Small intestine (tissue), 16 donors: ENCODE results near the gene CCL28. TPM values are rescaled to one million over a fixed set of nuclear protein-coding genes. Genes with fewer than 3 reads are reported as not detected.
"Not testable (repeated sequence)": the region's sequence is repeated elsewhere in the genome, so short reads cannot be mapped to it uniquely, and the experiment has no call there.

ENCODE experiments used
- DNase-seq, 2 donors: peaks; one replicate each; pipeline versions ENCODE4 v3.0.0 to v3.0.0-alpha.2; 2013
- FAIRE-seq: peaks from 2 replicates; lab custom pipeline; 2012; peaks lifted over from hg19 to GRCh38; lab: Jason Lieb, UNC
- H3K27ac ChIP-seq, 3 donors: one replicate each; pipeline ENCODE4 v1.5.1; 2013; ENCODE audit warnings: low read length in 2 of 3, mild to moderate bottlenecking in 2 of 3, control low read depth in 1 of 3, inconsistent platforms in 1 of 3, low read depth in 1 of 3, moderate library complexity in 1 of 3
- H3K27me3 ChIP-seq, 3 donors: one replicate each; pipeline ENCODE4 v1.6.1; 2013; ENCODE audit warnings: low read length in 3 of 3, inconsistent platforms in 1 of 3; ENCODE audit not compliant: control insufficient read depth in 3 of 3, insufficient read depth in 3 of 3
- H3K36me3 ChIP-seq, 3 donors: one replicate each; pipeline ENCODE4 v1.6.1; 2013; ENCODE audit warnings: low read length in 3 of 3, inconsistent platforms in 1 of 3, low read depth in 1 of 3, mild to moderate bottlenecking in 1 of 3, moderate library complexity in 1 of 3; ENCODE audit not compliant: control insufficient read depth in 3 of 3, insufficient read depth in 2 of 3
- H3K4me1 ChIP-seq, 3 donors: one replicate each; pipeline ENCODE4 v1.6.1; 2013; ENCODE audit warnings: low read length in 2 of 3, inconsistent platforms in 1 of 3, low read depth in 1 of 3, mild to moderate bottlenecking in 1 of 3, moderate library complexity in 1 of 3; ENCODE audit not compliant: control insufficient read depth in 3 of 3, insufficient read depth in 2 of 3
- H3K4me3 ChIP-seq, 3 donors: one replicate each; pipeline ENCODE4 v1.5.1; 2013; ENCODE audit warnings: low read length in 3 of 3, control low read depth in 1 of 3, inconsistent platforms in 1 of 3, low read depth in 1 of 3, mild to moderate bottlenecking in 1 of 3, moderate library complexity in 1 of 3
- H3K9me3 ChIP-seq, 2 donors: one replicate each; pipeline ENCODE4 v1.6.1; 2013; ENCODE audit warnings: low read depth in 1 of 2, low read length in 1 of 2; ENCODE audit not compliant: control insufficient read depth in 2 of 2, insufficient read depth in 1 of 2
- WGBS, 3 donors: extraction: QIAGEN DNeasy Blood & Tissue Kit; methylation state at CpG; one replicate each; pipeline ENCODE4 v1.1.7; 2013; 5-methylcytosine and 5-hydroxymethylcytosine counted together
- long read RNA-seq, 10 donors: transcript quantifications; one replicate each; lab custom pipeline, GENCODE V29; 2026
- polyA plus RNA-seq, 4 donors: library from polyadenylated mRNA; stranded (reverse) in 3 of 4; unstranded in 1 of 4; fragments of 200-250 nt in 3 of 4; fragments of 120-200 nt in 1 of 4; gene quantifications; one replicate each; pipeline versions ENCODE4 v1.2.1 to v1.2.3, GENCODE V29; 2013
- donor health status: healthy with polysubstance abuse.
- donor health status: control.
- donor health status: control.
- donor health status: Bipolar disorder and iron deficiency.
- donor health status: healthy.

CCL28 gene, protein sequence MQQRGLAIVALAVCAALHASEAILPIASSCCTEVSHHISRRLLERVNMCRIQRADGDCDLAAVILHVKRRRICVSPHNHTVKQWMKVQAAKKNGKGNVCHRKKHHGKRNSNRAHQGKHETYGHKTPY
- polyA plus RNA-seq = 10 to 100 TPM in 2 of 4 donors, 1 to 10 TPM in 2; 3.2 to 20.4 (median 7.7) TPM
- long read RNA-seq, donor 1, partial matches to known transcripts = 0 of 2 reads
- long read RNA-seq, donor 1, other reads (novel, unspliced or antisense) = 0 of 2 reads
- long read RNA-seq, donor 2, partial matches to known transcripts = 0 of 5 reads
- long read RNA-seq, donor 2, other reads (novel, unspliced or antisense) = 0 of 5 reads
- long read RNA-seq, donor 3 = 0 reads
- long read RNA-seq, donor 4 = 0 reads
- long read RNA-seq, donor 5 = 0 reads
- long read RNA-seq, donor 6 = 0 reads
- long read RNA-seq, donor 7 = 0 reads
- long read RNA-seq, donor 8 = 0 reads
- long read RNA-seq, donor 9 = 0 reads
- long read RNA-seq, donor 10, partial matches to known transcripts = 0 of 1 reads
- long read RNA-seq, donor 10, other reads (novel, unspliced or antisense) = 0 of 1 reads

GRCh38 chr5:43412156-43412555 lies at the start of gene CCL28:
Gene CCL28 (minus strand): TSS chr5:43412391. CDS start chr5:43412316, 75 bp downstream.
- DNase-seq (peak; percentile 52 to 85), FAIRE-seq (no peak)
- Histone ChIP-seq H3K36me3 (no peaks in the 10 kb centered on the region), H3K9me3 (no peaks in the 10 kb centered on the region), H3K4me1 (peaks cover 0 to 28% (median 3%) of the 10 kb centered on the region in 3 donors), H3K27ac (peak within 1 kb of the TSS; percentile 55 to 88 (median 61)), H3K4me3 (peak within 1 kb of the TSS in 1 of 3 donors; percentile 33), H3K27me3 (no peaks in the 10 kb centered on the region)
- 16 to 50% (median 29%) methylated on average over 6 of the region's 6 CpGs for WGBS, 3 donors

GRCh38 chr5:43461066-43461465 lies 48.9 kb upstream of the CCL28 start:
- FAIRE-seq = no peak

DNA sequence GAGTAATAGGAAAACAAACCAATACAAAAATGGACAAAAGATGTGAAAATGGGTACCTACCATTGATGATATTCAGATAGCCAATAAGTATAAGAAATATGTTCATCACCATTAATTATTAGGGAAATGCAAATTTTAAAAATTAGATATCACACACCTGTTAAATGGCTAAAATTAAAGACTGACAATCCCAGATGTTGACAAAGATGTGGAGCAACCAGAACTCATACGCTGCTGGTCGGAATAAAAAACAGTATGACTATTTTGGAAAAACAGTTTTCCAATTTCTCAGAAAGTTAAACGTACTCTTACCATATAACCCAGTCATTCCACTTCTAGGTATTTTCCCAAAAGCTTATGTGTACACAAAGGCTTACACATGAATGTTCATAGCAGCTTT lies 44.4 kb upstream of the CCL28 start:
- 94 to 96% (median 96%) methylated on average over 3 of the region's 3 CpGs for WGBS, 3 donors
- Histone ChIP-seq H3K27ac (no peak overlapping the region), H3K4me3 (no peak overlapping the region), H3K9me3 (peaks cover 0 to 16% of the 10 kb centered on the region in 2 donors), H3K4me1 (no peaks in the 10 kb centered on the region), H3K27me3 (no peaks in the 10 kb centered on the region), H3K36me3 (peaks cover 0 to 16% (median 0%) of the 10 kb centered on the region in 3 donors)
- no peak for FAIRE-seq
- no peak for DNase-seq

More at GRCh38 chr5:43461066-43461465, 48.9 kb upstream of the CCL28 start:
- Histone ChIP-seq H3K36me3 (peaks cover 0 to 12% (median 0%) of the 10 kb centered on the region in 3 donors), H3K9me3 (peaks cover 0 to 16% of the 10 kb centered on the region in 2 donors), H3K4me3 (no peak overlapping the region), H3K27me3 (no peaks in the 10 kb centered on the region), H3K4me1 (no peaks in the 10 kb centered on the region), H3K27ac (no peak overlapping the region)
- no peak for DNase-seq
- WGBS, 3 donors = 95 to 100% (median 100%) methylated on average over 1 of the region's 1 CpG

DNA sequence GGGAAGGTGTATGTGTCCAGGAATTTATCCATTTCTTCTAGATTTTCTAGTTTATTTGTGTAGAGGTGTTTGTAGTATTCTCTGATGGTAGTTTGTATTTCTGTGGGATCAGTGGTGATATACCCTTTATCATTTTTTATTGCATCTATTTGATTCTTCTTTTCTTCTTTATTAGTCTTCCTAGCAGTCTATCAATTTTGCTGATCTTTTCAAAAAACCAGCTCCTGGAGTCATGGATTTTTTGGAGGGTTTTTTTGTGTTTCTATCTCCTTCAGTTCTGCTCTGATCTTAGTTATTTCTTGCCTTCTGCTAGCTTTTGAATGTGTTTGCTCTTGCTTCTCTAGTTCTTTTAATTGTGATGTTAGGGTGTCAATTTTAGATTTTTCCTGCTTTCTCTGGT lies 29.4 kb upstream of the CCL28 start:
- peaks cover 0 to 10% of the 10 kb centered on the region in 2 donors for H3K9me3 ChIP-seq

GRCh38 chr5:43437062-43437660 lies 25.0 kb upstream of the CCL28 start:
- no peak for FAIRE-seq
- 85 to 94% (median 87%) methylated on average over 3 of the region's 3 CpGs for WGBS, 3 donors
- no peak for DNase-seq
- Histone ChIP-seq H3K4me1 (peaks cover 0 to 13% (median 0%) of the 10 kb centered on the region in 3 donors), H3K27ac (no peak overlapping the region), H3K4me3 (no peak overlapping the region), H3K27me3 (no peaks in the 10 kb centered on the region), H3K9me3 (peaks cover 0 to 3% of the 10 kb centered on the region in 2 donors), H3K36me3 (no peaks in the 10 kb centered on the region)

More for the DNA sequence above, 29.4 kb upstream of the CCL28 start:
- H3K36me3 ChIP-seq, H3K27ac ChIP-seq, FAIRE-seq, H3K4me3 ChIP-seq, H3K27me3 ChIP-seq, DNase-seq, H3K4me1 ChIP-seq: not testable (repeated sequence)

GRCh38 chr5:43433382-43433781 lies 21.2 kb upstream of the CCL28 start:
- FAIRE-seq (no peak), DNase-seq (peak; percentile 26 to 45)
- H3K4me1 ChIP-seq = peaks cover 0 to 17% (median 0%) of the 10 kb centered on the region in 3 donors
- H3K36me3 ChIP-seq = no peaks in the 10 kb centered on the region
- 39 to 75% (median 59%) methylated on average over 4 of the region's 4 CpGs for WGBS, 3 donors
- H3K27me3 ChIP-seq = no peaks in the 10 kb centered on the region
- no peaks in the 10 kb centered on the region for H3K9me3 ChIP-seq
- H3K4me3 ChIP-seq = no peak overlapping the region
- H3K27ac ChIP-seq = peak overlapping the region in 1 of 3 donors; percentile 77

GRCh38 chr5:43432486-43433375 lies 20.5 kb upstream of the CCL28 start:
- Histone ChIP-seq H3K9me3 (no peaks in the 10 kb centered on the region), H3K27me3 (no peaks in the 10 kb centered on the region), H3K4me3 (no peak overlapping the region), H3K4me1 (peaks cover 0 to 17% (median 0%) of the 10 kb centered on the region in 3 donors), H3K27ac (peak overlapping the region in 1 of 3 donors; percentile 77), H3K36me3 (no peaks in the 10 kb centered on the region)
- DNase-seq (peak; percentile 68 to 74), FAIRE-seq (no peak)
- WGBS, 3 donors = 41 to 59% (median 47%) methylated on average over 3 of the region's 3 CpGs
